ENCODE data around the gene KRIT1.

DNA sequence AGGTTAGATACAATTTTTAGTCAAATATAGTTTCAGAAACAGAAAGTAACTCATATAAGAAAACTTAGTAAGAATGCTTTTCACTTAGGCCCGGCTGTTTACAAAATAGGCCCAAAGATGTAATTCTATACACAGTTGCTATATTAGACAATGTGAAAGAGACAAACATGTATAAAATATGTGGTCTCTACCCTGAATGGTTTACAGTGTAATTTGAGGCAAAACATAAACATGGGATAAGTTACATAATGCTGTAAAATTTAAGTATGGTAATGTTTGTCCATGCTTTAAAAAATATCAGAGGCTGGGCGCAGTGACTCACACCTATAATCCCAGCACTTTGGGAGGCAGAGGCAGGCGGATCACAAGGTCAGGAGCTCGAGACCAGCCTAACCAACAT is 18.7 kb downstream of the KRIT1 start:
- TF ChIP-seq SMC3 (IDR thresholded peaks at IDR 0.05; ENCODE audit: low read length) = no peak
- TF ChIP-seq, protein P1, sequence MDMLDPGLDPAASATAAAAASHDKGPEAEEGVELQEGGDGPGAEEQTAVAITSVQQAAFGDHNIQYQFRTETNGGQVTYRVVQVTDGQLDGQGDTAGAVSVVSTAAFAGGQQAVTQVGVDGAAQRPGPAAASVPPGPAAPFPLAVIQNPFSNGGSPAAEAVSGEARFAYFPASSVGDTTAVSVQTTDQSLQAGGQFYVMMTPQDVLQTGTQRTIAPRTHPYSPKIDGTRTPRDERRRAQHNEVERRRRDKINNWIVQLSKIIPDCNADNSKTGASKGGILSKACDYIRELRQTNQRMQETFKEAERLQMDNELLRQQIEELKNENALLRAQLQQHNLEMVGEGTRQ (IDR thresholded peaks at IDR 0.05; ENCODE audit: low read depth, low read length) = no peak
- TF ChIP-seq, protein P1 (CRISPR knock-in tag; IDR thresholded peaks at IDR 0.05; ENCODE audit: borderline replicate concordance) = no peak
- no peak for TF ChIP-seq NFYB (CRISPR knock-in tag; IDR thresholded peaks at IDR 0.05)
- no peak for TF ChIP-seq ZNF652 (CRISPR knock-in tag; IDR thresholded peaks at IDR 0.05; ENCODE audit: borderline replicate concordance, low read depth)
- TF ChIP-seq HNF4G (IDR thresholded peaks at IDR 0.05; ENCODE audit: borderline replicate concordance, low read depth, low read length) = no peak
- no peak for TF ChIP-seq HNF4G (CRISPR knock-in tag; IDR thresholded peaks at IDR 0.05; ENCODE audit: borderline replicate concordance, low read depth)
- no peak for TF ChIP-seq ZFX (CRISPR knock-in tag; IDR thresholded peaks at IDR 0.05; ENCODE audit: low read depth)
- TF ChIP-seq ZBTB21 (CRISPR knock-in tag; IDR thresholded peaks at IDR 0.05) = no peak
- TF ChIP-seq IRF2 (CRISPR knock-in tag; IDR thresholded peaks at IDR 0.05) = no peak
- TF ChIP-seq ZNF550 (CRISPR knock-in tag; IDR thresholded peaks at IDR 0.05; ENCODE audit: borderline replicate concordance) = no peak
- no peak for TF ChIP-seq SIN3A (IDR thresholded peaks at IDR 0.05; ENCODE audit: borderline replicate concordance, low read depth, low read length)
- TF ChIP-seq, protein P2, sequence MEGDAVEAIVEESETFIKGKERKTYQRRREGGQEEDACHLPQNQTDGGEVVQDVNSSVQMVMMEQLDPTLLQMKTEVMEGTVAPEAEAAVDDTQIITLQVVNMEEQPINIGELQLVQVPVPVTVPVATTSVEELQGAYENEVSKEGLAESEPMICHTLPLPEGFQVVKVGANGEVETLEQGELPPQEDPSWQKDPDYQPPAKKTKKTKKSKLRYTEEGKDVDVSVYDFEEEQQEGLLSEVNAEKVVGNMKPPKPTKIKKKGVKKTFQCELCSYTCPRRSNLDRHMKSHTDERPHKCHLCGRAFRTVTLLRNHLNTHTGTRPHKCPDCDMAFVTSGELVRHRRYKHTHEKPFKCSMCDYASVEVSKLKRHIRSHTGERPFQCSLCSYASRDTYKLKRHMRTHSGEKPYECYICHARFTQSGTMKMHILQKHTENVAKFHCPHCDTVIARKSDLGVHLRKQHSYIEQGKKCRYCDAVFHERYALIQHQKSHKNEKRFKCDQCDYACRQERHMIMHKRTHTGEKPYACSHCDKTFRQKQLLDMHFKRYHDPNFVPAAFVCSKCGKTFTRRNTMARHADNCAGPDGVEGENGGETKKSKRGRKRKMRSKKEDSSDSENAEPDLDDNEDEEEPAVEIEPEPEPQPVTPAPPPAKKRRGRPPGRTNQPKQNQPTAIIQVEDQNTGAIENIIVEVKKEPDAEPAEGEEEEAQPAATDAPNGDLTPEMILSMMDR (CRISPR knock-in tag; IDR thresholded peaks at IDR 0.05) = no peak
